ENCODE results near the gene NAALADL2.

DNA sequence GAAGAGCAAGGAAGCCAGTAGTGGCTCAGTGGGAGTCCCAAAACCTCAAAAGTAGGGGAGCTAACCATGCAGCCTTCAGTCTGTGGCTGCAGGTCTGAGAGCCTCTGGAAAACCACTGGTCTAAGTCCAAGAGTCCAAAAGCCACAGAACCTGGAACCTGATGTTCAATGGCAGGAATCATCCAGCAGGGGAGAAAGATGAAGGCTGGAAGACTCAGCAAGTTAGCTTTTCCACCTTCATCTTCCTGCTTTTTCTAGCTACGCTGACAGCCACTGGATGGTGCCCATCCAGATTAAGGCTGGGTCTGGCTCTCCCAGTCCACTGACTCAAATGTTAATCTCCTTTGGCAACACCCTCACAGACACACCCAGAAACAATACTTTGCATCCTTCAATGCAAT, 626.3 kb downstream of the NAALADL2 start:
- TF ChIP-seq, protein P1, sequence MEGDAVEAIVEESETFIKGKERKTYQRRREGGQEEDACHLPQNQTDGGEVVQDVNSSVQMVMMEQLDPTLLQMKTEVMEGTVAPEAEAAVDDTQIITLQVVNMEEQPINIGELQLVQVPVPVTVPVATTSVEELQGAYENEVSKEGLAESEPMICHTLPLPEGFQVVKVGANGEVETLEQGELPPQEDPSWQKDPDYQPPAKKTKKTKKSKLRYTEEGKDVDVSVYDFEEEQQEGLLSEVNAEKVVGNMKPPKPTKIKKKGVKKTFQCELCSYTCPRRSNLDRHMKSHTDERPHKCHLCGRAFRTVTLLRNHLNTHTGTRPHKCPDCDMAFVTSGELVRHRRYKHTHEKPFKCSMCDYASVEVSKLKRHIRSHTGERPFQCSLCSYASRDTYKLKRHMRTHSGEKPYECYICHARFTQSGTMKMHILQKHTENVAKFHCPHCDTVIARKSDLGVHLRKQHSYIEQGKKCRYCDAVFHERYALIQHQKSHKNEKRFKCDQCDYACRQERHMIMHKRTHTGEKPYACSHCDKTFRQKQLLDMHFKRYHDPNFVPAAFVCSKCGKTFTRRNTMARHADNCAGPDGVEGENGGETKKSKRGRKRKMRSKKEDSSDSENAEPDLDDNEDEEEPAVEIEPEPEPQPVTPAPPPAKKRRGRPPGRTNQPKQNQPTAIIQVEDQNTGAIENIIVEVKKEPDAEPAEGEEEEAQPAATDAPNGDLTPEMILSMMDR (IDR thresholded peaks at IDR 0.05; ENCODE audit: extremely low read depth in 1 of 2, insufficient read depth in 1 of 2, low read depth in 1 of 2, low read length in 2 of 2), result no peak
- no peak for TF ChIP-seq POLR2A (IDR thresholded peaks at IDR 0.05; ENCODE audit: low read depth, low read length)
- no peak for TF ChIP-seq MAX (IDR thresholded peaks at IDR 0.05; ENCODE audit: insufficient read depth, insufficient read length)

Measured in endothelial cell of umbilical vein (primary cell).